K562 (cell line): ENCODE measurements around the gene RPL28. TPM values are rescaled to one million over a fixed set of nuclear protein-coding genes. Genes with fewer than 3 reads are reported as not detected.
A peak's percentile ranks its signal among the peaks of the same experiment; 100 is the strongest.

ENCODE experiments used
- CUX1 ChIP-seq: fragments of 200-800 bp; sonication (Bioruptor generic); IDR thresholded peaks from 2 replicates; pipeline ENCODE4 v1.6.1; 2016; ENCODE audit warnings: missing genetic modification characterization, missing compliant biosample characterization
- ELF1 ChIP-seq: fragments of 200-800 bp; sonication (Bioruptor generic); IDR thresholded peaks from 2 replicates; pipeline ENCODE4 v1.6.1; 2016; ENCODE audit warnings: missing genetic modification characterization, missing compliant biosample characterization
- ESRRB ChIP-seq: fragments of 250-450 bp; sonication (Bioruptor Pico); IDR thresholded peaks from 2 replicates; pipeline ENCODE4 v1.5.0; 2020; ENCODE audit warnings: mild to moderate bottlenecking, moderate library complexity, borderline replicate concordance
- ETV6 ChIP-seq, 3 experiments: fragments of 150-350 bp in 1 of 3; sonication (generic) in 1 of 3; formaldehyde crosslinking in 1 of 3; IDR thresholded peaks; 2 replicates each; pipeline versions ENCODE4 v1.6.1 to v1.8.0; 2014 to 2022; ENCODE audit warnings: borderline replicate concordance in 2 of 3, low read depth in 2 of 3, antibody characterized with exemption in 1 of 3, low read length in 1 of 3, mild to moderate bottlenecking in 1 of 3, missing genetic modification reagents in 1 of 3
- GTF2E2 ChIP-seq: fragments of 200-800 bp; sonication (Bioruptor generic); IDR thresholded peaks from 2 replicates; pipeline ENCODE4 v1.6.1; 2016; ENCODE audit warnings: missing genetic modification characterization, missing compliant biosample characterization
- GTF2F1 ChIP-seq: IDR thresholded peaks from 2 replicates; pipeline ENCODE4 v1.6.1; 2011; ENCODE audit warnings: low read depth, low read length, improper control_type of control experiment
- HCFC1 ChIP-seq: IDR thresholded peaks from 2 replicates; pipeline ENCODE4 v1.6.1; 2012; ENCODE audit warnings: low read depth, low read length, improper control_type of control experiment
- IRF9 ChIP-seq: fragments of 450-650 bp; IDR thresholded peaks from 2 replicates; pipeline ENCODE4 v1.6.1; 2016; ENCODE audit warnings: missing biosample characterization, missing genetic modification characterization
- KAT8 ChIP-seq: fragments of 450-650 bp; IDR thresholded peaks from 2 replicates; pipeline ENCODE4 v1.6.1; 2016; ENCODE audit warnings: low read depth, mild to moderate bottlenecking
- KDM2B ChIP-seq: fragments of 250-450 bp; sonication (Bioruptor Pico); IDR thresholded peaks from 2 replicates; pipeline ENCODE4 v1.8.0; 2021; ENCODE audit warnings: mild to moderate bottlenecking, moderate library complexity
- MEF2D ChIP-seq: conservative IDR thresholded peaks from 2 replicates; pipeline ENCODE4 v1.6.1; 2016; ENCODE audit warnings: low read depth, missing genetic modification characterization, missing compliant biosample characterization
- PKNOX1 ChIP-seq: fragments of 450-650 bp; IDR thresholded peaks from 2 replicates; pipeline ENCODE4 v1.6.1; 2016
- PREB ChIP-seq: sonication (generic); formaldehyde crosslinking; IDR thresholded peaks from 2 replicates; pipeline ENCODE4 v1.8.1; 2023; ENCODE audit warnings: mild to moderate bottlenecking, missing genetic modification reagents
- RFX1 ChIP-seq: fragments of 450-650 bp; IDR thresholded peaks from 2 replicates; pipeline ENCODE4 v1.6.1; 2016; ENCODE audit warnings: mild to moderate bottlenecking, moderate library complexity
- SMAD4 ChIP-seq: fragments of 250-450 bp; sonication (Bioruptor Pico); conservative IDR thresholded peaks from 2 replicates; pipeline ENCODE4 v1.8.0; 2021; ENCODE audit warnings: inconsistent platforms, mild to moderate bottlenecking, moderate library complexity
- ZNF12 ChIP-seq: sonication (generic); formaldehyde crosslinking; IDR thresholded peaks from 2 replicates; pipeline ENCODE4 v1.4.0; 2020; ENCODE audit warnings: mild to moderate bottlenecking, missing genetic modification reagents
- ZNF316 ChIP-seq: fragments of 450-650 bp; IDR thresholded peaks from 2 replicates; pipeline ENCODE4 v1.6.1; 2016
- ZNF512 ChIP-seq: IDR thresholded peaks from 2 replicates; pipeline ENCODE4 v1.6.1; 2016; ENCODE audit warnings: missing genetic modification characterization, missing compliant biosample characterization
- polyA plus RNA-seq, 8 experiments: library from polyadenylated mRNA; depleted of rRNA in 4 of 8; stranded (reverse) in 5 of 8; unstranded in 3 of 8; fragments of >200 nt; fragmentation: Nextera tagmentation in 2 of 8; fragmentation: Illumina TruSeq in 1 of 8; extraction: Ambion mirVana in 2 of 8; extraction: Trizol in 1 of 8; gene quantifications; 2 replicates each; pipeline versions ENCODE4 v1.2.1 to v1.2.3, GENCODE V29; 2011 to 2014; ENCODE audit warnings: inconsistent platforms in 1 of 8, missing spikeins in 1 of 8
- total RNA-seq, 7 experiments: library from RNA; depleted of rRNA in 6 of 7; stranded (reverse); fragments of >200 nt in 6 of 7; fragmentation: Illumina TruSeq in 2 of 7; extraction: Trizol in 2 of 7; gene quantifications; 2 replicates each; pipeline versions ENCODE4 v1.2.1 to v1.2.3, GENCODE V29; 2011 to 2021; ENCODE audit warnings: low replicate concordance in 1 of 7

Gene RPL28
- total and polyA plus RNA-seq, 9 of the 15 experiments (the other 6 are each of a cell fraction or from before 2014, with no cell fraction given), result 124 to 3,106 (median 622) TPM

GRCh38 chr19:55339105-55339888, 46.4 kb upstream of the RPL28 start, which contains the start of gene KMT5C (continued):
- TF ChIP-seq ZNF512 (tag) (no peak), SMAD4 (CRISPR knock-in tag) (peak; percentile 57), ELF1 (tag) (no peak), ZNF12 (CRISPR knock-in tag) (no peak), GTF2F1 (peak; percentile 12; the same call in 1 of the 2 replicates), PKNOX1 (peak; percentile 100), GTF2E2 (tag) (no peak), ETV6 (IDR thresholded peaks at IDR 0.05; ENCODE audit: borderline replicate concordance in 1 of 2, low read depth in 2 of 2, low read length in 1 of 2) (no peak), ETV6 (CRISPR knock-in tag; IDR thresholded peaks at IDR 0.05; ENCODE audit: borderline replicate concordance) (no peak), KDM2B (CRISPR knock-in tag) (no peak), PREB (CRISPR knock-in tag) (no peak), MEF2D (tag) (no peak), KAT8 (no peak), ESRRB (CRISPR knock-in tag) (no peak), ZNF316 (no peak), HCFC1 (no peak; the same call in 1 of the 2 replicates), CUX1 (CRISPR knock-in tag) (no peak), IRF9 (no peak), RFX1 (peak; percentile 98)
